ENCODE data around the gene POLR3B. TPM values are rescaled to one million over a fixed set of nuclear protein-coding genes. Genes with fewer than 3 reads are reported as not detected.

Gene POLR3B
- total and polyA plus RNA-seq, 2 of the 8 experiments (the other 6 are each of a cell fraction or from before 2014, with no cell fraction given) = 5.0 to 13.2 TPM

- Histone ChIP-seq H3K27ac (ENCODE audit: low read depth, low read length) (no peak overlapping the region), H2BK120ac (replicated peaks; ENCODE audit: low read depth, low read length) (no peak overlapping the region), H4K8ac (ENCODE audit: extremely low read depth, insufficient read depth, low read length) (no peak overlapping the region), H3K4me3 (ENCODE audit: extremely low read depth in 1 of 4, insufficient read depth in 2 of 4, low read depth in 3 of 4, low read length in 4 of 4) (no peak overlapping the region), H3K36me3 (ENCODE audit: control insufficient read depth in 2 of 4, insufficient read depth in 4 of 4, low read length in 3 of 4) (peaks cover 0 to 3% (median 0%) of the 10 kb centered on the region in 4 experiments; a peak in 1 of 8 replicates), H3K14ac (ENCODE audit: insufficient read length) (no peak overlapping the region), H3K4me1 (replicated peaks in 1 of 4; ENCODE audit: control insufficient read depth in 3 of 4, insufficient read depth in 4 of 4, low read length in 3 of 4) (peaks cover 0 to 3% (median under 1%) of the 10 kb centered on the region in 4 experiments; a peak in 2 of 7 replicates), H3K9me3 (ENCODE audit: insufficient read depth in 2 of 2, low read depth in 1 of 2, low read length in 1 of 2) (no peaks in the 10 kb centered on the region), H3K23me2 (ENCODE audit: low read depth, low read length) (no peaks in the 10 kb centered on the region), H2AFZ (ENCODE audit: low read length) (no peak overlapping the region), H4K5ac (ENCODE audit: insufficient read length, low read depth, low read length) (no peak overlapping the region), H3K18ac (ENCODE audit: extremely low read depth, low read length) (no peak overlapping the region), H2BK20ac (ENCODE audit: low read length) (no peak overlapping the region), H3K23ac (ENCODE audit: insufficient read length) (no peak overlapping the region), H3K4me2 (ENCODE audit: insufficient read depth in 1 of 2, low read depth in 2 of 2, low read length in 2 of 2) (no peak overlapping the region), H3K9ac (replicated peaks in 1 of 4; ENCODE audit: extremely low read depth in 1 of 4, low read depth in 3 of 4, low read length in 3 of 4) (no peak overlapping the region), H2BK12ac (ENCODE audit: low read depth, low read length) (no peak overlapping the region), H2BK5ac (ENCODE audit: low read depth, low read length) (no peak overlapping the region), H3K4ac (replicated peaks; ENCODE audit: insufficient read length, low read depth, low read length) (no peak overlapping the region), H2BK15ac (ENCODE audit: low read length) (no peak overlapping the region), H3K56ac (replicated peaks; ENCODE audit: insufficient read length, low read depth, low read length) (no peak overlapping the region), H3K27me3 (replicated peaks in 1 of 4; ENCODE audit: control insufficient read depth in 3 of 4, extremely low read depth in 1 of 4, insufficient read depth in 3 of 4, low read length in 3 of 4) (no peaks in the 10 kb centered on the region), H3K79me2 (ENCODE audit: control insufficient read depth in 1 of 2, insufficient read depth in 2 of 2, low read length in 2 of 2) (no peaks in the 10 kb centered on the region), H2AK5ac (ENCODE audit: low read depth, low read length) (no peak overlapping the region), H4K20me1 (replicated peaks in 1 of 2; ENCODE audit: control insufficient read depth in 1 of 2, insufficient read depth in 2 of 2, low read length in 2 of 2) (no peaks in the 10 kb centered on the region), H3K79me1 (ENCODE audit: low read depth, low read length) (no peaks in the 10 kb centered on the region), H4K91ac (replicated peaks; ENCODE audit: insufficient read length, low read length) (no peak overlapping the region)
- FAIRE-seq (no peak), DNase-seq (ENCODE audit: low read depth in 1 of 2, low spot score in 2 of 2) (no peak)
- ChIA-PET POLR2A (ENCODE audit: partially characterized antibody) (no interaction called here), CTCF (ENCODE audit: partially characterized antibody) (interaction anchor here (1.0 to 1.1 kb wide), 2 partner anchors 60 to 123 kb away, joined by 3 to 7 read pairs; no protein-coding TSS in a partner anchor)
- TF ChIP-seq POLR2A (IDR thresholded peaks at IDR 0.05; ENCODE audit: control extremely low read depth in 1 of 2, low read depth in 2 of 2, low read length in 2 of 2) = no peak
- TF ChIP-seq USF2 (IDR thresholded peaks at IDR 0.05; ENCODE audit: low read length) = no peak
- TF ChIP-seq TAF7 (optimal IDR thresholded peaks at IDR 0.05; ENCODE audit: borderline replicate concordance, low read depth, low read length) = no peak
- TF ChIP-seq NANOG (IDR thresholded peaks at IDR 0.05; ENCODE audit: insufficient read depth, low read depth, low read length, poor library complexity, severe bottlenecking) = no peak
- no peak for TF ChIP-seq EP300 (IDR thresholded peaks at IDR 0.05; ENCODE audit: borderline replicate concordance in 1 of 2, low read depth in 2 of 2, low read length in 2 of 2)
- TF ChIP-seq SP1 (IDR thresholded peaks at IDR 0.05; ENCODE audit: low read depth, low read length) = no peak
- no peak for TF ChIP-seq RAD21 (IDR thresholded peaks at IDR 0.05 in 1 of 2, conservative IDR thresholded peaks at IDR 0.05 in 1 of 2; ENCODE audit: low read depth in 2 of 2, low read length in 2 of 2)
- TF ChIP-seq SIRT6 (IDR thresholded peaks at IDR 0.05; ENCODE audit: low read length) = no peak
- TF ChIP-seq RNF2 (IDR thresholded peaks at IDR 0.05; ENCODE audit: borderline replicate concordance, low read depth, low read length, missing control alignments, poor library complexity, severe bottlenecking) = no peak
- TF ChIP-seq KDM5A (IDR thresholded peaks at IDR 0.05; ENCODE audit: low read length) = no peak
- TF ChIP-seq SP4 (IDR thresholded peaks at IDR 0.05; ENCODE audit: low read length) = no peak
- TF ChIP-seq EGR1 (IDR thresholded peaks at IDR 0.05; ENCODE audit: borderline replicate concordance, low read depth, low read length) = no peak
- WGBS, 2 experiments (ENCODE audit: extremely low coverage in 1 of 2, insufficient coverage in 1 of 2, insufficient read length in 1 of 2, insufficient replicate concordance in 2 of 2, low coverage in 1 of 2, low lambda C conversion rate in 2 of 2, missing lambda C conversion rate in 1 of 2) = 88% methylated on average over 2 of the region's 2 CpGs; no CpG with 5 or more reads in 1 of the 2 experiments
Observed at GRCh38 chr12:106508966-106509365, 151.4 kb downstream of the POLR3B start.

Measured in H1 (cell line).